CD4-positive, alpha-beta T cell treated with Interleukin-21 for 1 hour (primary cell): ENCODE measurements around the gene RASSF3.

Experiments used
- DNase-seq: peaks from one replicate; pipeline ENCODE4 v3.0.0-alpha.2; 2020

RASSF3 gene

DNA sequence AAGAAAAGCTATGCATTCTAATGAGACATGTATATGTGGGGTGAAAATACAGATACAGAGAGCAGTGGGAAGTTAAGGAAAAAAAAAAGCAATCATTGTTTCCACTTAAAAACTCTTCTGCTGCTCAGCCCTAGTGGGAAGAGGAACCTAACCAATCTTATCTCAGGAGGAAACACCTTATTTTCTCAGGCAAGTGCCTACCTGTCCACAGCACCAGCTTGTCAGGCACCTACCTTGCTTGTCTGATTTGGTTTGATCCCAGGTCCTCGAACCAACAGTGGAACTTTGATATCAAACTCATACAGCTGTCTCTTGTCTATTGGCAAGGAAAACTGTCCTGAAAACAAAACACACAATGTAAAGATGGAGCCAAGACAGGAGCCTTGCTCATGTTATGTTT, 126.5 kb downstream of the RASSF3 start:
- no peak for DNase-seq

DNA sequence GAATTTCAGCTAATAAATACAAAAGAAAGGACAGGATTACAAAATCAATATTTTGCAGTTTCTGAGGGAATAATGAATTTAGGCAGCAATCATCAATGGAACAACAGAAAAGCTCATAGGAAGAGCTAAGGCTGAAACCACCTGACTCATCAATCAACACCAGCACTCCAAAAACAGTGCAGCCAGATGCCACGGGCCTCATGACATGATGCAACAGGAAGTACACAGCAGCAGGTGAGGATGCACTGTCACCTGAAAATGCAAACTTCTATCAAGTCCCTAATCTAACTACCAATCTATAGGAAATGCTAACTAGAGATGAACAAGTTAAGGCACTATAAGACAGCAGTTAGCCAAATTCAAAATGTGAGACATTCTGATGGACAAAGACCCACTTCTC, 127.2 kb downstream of the RASSF3 start:
- DNase-seq = peak; percentile 28

DNA sequence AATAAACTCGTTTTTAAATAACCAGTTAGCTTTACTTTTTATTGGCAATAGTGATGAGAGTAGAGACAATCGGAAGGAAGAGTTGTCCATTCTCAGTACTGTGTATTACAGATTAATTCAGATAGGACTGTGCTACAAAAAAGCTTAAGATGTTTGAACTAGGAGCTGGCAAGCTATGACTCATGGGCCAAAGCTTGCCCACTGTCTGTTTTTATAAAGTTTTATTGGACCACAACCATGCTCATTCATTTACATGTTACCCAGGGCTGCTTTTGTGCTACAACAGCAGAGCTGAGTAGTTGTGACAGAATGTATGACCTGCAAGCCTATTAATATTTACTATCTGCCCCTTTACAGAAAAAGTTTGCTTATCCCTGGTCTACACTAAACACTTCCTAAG, 129.5 kb downstream of the RASSF3 start:
- DNase-seq = no peak

DNA sequence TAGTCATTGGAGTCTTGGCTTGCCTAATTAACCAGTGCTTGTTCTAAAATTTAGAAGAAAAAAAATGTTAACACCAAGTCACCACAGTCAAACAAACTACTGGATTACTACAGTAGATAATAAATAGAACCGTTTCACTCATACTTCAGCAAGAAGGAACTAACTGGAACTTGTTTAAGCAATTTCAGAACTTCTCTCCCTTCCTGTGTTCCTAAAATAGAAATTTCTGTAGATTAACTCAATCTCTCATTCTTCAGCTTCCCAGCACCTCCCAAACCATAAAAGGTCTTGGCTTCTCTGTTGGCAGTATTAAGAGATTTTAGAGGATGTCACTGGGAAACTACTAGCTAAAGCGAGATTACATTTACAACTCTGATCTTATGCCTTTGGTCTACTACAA, 130.4 kb downstream of the RASSF3 start:
- no peak for DNase-seq

DNA sequence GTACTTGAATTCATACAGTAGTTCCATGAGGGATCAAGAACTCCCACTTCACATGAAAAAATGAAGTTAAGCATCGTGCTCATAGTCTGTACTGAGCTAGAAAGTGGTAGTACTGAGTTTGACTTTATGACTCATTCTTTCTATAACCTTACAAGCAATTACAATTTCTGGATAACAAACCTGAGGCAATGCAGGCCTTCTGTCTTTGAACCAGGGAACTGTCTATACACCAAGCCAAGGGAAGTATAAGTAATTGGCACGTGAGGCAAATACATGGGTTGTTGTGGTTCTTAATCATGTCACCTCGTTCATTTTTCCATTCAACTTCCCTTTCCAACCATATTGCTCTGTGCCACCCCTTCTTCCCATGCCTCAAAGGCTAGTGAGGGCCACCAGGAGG, 132.1 kb downstream of the RASSF3 start:
- DNase-seq = no peak

DNA sequence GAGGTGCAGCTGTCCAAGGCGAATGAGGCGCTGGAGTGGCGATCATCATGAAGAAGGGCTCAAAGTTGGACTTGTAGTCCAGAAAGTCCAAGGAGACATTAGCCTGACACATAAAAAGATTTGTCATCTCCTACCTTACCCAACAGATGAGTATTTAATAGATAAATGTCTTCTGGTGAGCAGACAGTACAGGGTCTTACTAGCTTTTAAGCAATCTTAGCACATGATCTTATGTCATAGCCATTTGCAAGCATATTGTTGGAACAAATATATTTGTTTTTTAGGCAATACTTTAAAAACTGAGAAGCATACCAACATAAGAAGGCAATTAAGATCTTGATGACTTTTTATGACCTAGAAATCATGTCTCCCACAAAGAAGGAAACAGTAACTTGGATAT, 132.9 kb downstream of the RASSF3 start:
- DNase-seq = no peak

DNA sequence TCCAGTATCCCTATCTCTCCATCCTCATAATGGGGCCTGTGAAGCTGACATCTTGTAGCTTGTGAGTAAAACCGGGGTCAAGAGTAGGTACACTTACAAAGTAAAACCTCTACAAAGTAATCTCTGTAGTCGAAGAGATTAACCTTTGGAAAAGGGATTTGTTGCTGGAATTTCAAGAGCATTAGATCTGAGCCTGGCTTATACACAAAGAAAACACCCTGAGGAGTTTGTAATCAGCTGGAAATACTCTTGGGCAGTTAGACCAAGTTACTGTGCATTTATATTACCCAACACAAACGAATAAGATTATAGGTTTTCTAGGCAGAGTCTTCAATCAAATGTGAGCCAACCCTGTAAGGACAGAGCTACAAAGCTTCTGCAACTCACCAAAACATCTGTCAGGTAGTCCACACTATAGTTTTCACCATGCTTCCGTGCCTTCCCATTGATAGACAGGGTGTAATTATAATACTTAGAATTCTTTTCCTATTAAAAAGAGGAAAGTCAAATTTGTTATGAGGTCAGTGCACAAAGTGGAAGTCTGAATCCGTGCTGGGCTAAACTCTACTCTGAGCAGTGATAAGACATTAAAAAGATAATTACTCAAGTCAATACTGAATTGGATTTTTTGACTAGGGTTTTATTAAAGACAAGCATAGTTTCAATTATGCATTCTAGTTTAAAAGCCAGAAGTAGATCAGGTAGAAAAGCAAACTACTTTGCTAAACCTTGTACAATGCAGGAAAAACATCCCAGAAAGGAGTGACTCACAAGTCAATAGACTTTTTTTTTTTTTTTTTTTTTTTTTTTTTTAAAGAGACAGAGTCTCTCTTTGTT, 134.3 kb downstream of the RASSF3 start:
- DNase-seq = no peak

DNA sequence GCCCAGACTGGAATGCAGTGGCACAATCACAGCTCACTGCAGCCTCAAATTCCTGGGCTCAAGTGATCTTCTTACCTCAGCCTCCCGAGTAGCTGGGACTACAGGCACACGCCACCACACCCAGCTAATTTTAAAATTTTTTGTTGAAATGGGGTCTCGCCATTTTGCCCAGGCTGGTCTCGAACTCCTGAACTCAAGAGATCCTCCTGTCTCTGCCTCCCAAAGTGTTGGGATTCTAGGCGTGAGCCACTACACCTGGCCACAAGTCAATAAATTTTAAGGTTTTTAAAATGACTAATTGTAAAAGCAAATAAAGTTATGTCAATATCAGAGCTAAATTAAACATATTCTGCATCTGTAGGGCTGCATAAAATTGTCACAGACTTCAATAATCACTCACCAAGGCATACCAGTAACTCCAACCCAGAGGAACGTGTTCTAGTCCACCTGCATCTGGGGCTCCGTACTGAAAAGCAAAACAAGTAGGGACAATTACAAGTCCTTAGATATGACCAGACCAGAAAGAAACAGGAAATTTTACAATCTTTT, 135.0 kb downstream of the RASSF3 start:
- DNase-seq = no peak

DNA sequence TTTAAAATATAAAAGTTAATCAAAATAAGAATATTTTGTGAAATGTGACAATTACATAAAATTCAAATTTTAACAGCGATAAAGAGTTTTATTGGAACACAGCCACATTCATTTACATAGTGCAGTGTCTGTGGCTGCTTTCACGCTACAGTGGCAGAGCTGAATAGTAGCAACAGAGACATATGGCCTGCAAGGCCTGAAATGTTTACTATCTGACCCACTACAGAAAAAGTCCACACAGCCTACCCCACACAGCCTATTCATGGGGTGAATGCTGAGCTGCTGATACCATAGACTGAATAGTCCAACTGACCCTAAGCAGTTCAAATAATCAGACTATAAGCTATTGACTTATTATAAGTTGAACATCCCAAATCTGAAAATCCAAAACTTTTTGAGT, 135.7 kb downstream of the RASSF3 start:
- no peak for DNase-seq

DNA sequence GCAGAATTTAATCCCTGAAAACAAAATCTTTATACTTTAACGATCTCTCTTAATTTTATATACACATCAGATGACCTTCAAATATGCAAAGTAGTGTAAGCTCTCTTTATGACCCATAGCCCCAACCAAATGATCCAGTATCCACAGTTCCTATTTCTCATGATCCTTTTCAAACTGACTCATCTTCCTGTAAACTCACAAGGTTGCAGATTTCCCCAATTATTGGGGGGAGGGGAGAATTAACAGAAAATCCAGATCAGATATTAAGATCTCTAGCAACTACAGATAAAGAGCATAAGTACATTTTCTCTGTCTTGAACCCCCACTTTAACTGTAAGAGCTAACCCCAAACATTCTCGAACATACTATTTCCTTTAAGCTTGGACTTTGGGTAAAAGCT, 136.4 kb downstream of the RASSF3 start:
- no peak for DNase-seq
